Hypothalamus (tissue), 51 donors: ENCODE data around the gene MTRF1L.
"Not testable (repeated sequence)": the region's sequence is repeated elsewhere in the genome, so short reads cannot be mapped to it uniquely, and the experiment has no call there.

ENCODE experiments used
- DNase-seq, 51 donors: peaks; one replicate each; lab custom pipeline; 2025; lab: John Stamatoyannopoulos, UW

The MTRF1L gene

GRCh38 chr6:152975204-152975915 lies 27.1 kb downstream of the MTRF1L start:
- no peak for DNase-seq

DNA sequence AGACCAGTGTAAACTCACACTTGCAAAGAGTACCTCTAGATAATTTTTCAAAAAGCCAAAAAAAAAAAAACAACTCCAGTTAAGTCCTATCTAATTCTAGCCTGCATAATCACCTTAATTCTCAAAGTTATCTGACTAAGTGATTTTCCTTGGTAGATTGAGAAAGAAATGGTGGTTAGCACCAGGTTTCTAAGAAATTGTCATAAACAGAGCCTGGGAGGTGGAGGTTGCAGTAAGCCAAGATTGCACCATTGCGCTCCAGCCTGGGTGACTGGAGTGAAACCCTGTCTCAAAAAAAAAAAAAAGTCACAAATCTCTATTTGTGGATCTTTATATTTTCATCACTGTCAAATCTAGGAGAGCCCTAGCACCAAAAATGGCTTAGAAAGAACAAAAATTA lies 28.6 kb downstream of the MTRF1L start:
- DNase-seq: no peak

- DNase-seq: no peak
Observed at GRCh38 chr6:152969688-152970418, 32.7 kb downstream of the MTRF1L start.

GRCh38 chr6:152966168-152966894 lies 36.2 kb downstream of the MTRF1L start:
- not testable (repeated sequence) for DNase-seq

- DNase-seq: no peak
Observed at GRCh38 chr6:152959333-152959732, 43.2 kb downstream of the MTRF1L start.

GRCh38 chr6:152957796-152958195 lies 44.7 kb downstream of the MTRF1L start:
- no peak for DNase-seq

- no peak for DNase-seq
Observed at GRCh38 chr6:152954443-152954842, 48.1 kb downstream of the MTRF1L start.

DNA sequence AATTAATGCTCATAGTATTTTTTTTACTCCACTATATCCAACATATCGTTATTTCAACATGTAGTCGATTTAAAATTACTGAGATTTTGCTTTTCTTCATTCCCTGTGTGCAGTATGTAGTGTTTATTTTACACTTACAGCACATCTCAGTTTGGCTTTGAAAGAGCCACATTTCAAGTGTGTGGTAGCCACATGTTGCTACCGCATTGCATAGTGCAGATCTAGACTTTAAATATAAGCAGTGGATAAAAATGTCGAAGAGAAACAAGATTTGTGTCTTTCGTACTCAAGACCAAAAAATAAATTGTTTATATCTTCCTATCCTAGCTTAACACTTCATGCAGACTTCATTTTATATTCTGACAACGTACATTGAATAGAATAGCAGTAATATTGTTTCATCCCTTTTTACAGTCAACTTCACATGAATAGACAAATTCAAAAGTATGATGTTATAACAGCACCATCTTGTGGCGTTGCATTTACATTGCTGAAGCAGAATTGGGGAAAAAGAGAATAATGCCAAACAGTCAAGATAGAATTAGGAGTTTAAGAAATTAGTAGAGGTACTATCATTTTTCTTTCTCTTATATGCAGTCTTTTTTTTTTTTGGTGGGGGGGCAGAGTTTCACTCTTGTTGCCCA lies 49.5 kb downstream of the MTRF1L start:
- DNase-seq: peak in 1 of 51 donors; percentile 15

- no peak for DNase-seq
Observed at GRCh38 chr6:152952045-152952444, 50.5 kb downstream of the MTRF1L start.

DNA sequence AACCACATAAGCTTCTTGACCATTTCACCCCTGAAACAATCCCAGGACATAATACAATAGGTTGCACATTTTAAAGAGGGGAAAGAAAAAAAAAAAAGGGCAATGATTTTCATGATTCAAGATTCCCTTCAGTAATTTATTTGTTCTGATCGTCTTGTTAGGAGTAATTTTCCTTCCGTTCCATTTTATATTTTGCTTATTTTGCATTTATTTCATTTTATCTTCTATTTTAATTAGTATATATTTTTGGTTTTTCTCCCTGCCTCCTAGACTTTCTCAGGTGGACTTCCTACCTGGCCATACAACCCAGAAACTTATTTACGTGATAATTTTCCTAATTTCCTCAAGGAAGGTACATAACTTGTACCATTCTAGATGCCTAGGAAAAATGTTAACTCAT lies 52.3 kb downstream of the MTRF1L start:
- no peak for DNase-seq

GRCh38 chr6:152948150-152948768 lies 54.2 kb downstream of the MTRF1L start:
- DNase-seq: peak in 3 of 51 donors; percentile 9 to 58 (median 15)

DNA sequence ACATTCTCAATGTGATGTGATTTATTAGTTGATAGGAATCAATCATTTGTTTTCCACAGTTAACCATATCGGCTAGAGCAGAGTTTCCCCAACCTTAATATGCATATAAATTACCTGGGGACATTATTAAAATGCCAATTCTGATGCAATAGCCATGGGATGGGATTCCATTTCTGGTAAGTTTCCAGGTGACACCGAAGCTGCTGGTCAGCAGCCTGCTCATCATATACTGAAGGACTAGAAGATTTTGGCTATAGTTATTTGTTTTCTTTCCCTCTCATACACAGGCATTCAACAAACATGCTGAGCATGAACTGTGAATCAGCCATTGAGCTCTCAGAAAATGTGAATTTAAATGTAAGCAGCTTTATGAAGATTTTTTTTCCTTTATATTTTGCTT lies 55.5 kb downstream of the MTRF1L start:
- no peak for DNase-seq

DNA sequence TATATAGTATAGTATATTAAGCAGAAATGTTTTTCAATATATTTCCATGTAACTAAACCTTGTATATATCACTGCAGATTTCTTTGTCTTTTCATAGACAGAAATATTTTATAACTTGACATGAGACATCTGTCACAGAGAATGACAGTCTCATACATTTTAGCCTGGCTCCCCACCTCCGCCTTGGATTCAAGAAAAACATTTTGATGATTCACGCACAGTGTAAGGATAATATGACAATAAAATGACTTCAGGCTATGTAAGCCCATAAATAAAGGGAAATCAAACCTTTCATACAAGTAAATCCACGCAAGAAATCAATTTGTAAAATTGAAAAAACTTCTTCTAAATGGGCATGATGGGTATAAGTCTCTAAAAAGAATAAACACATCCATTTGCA lies 56.0 kb downstream of the MTRF1L start:
- no peak for DNase-seq

GRCh38 chr6:152943260-152943897 lies 59.1 kb downstream of the MTRF1L start:
- DNase-seq: no peak

DNA sequence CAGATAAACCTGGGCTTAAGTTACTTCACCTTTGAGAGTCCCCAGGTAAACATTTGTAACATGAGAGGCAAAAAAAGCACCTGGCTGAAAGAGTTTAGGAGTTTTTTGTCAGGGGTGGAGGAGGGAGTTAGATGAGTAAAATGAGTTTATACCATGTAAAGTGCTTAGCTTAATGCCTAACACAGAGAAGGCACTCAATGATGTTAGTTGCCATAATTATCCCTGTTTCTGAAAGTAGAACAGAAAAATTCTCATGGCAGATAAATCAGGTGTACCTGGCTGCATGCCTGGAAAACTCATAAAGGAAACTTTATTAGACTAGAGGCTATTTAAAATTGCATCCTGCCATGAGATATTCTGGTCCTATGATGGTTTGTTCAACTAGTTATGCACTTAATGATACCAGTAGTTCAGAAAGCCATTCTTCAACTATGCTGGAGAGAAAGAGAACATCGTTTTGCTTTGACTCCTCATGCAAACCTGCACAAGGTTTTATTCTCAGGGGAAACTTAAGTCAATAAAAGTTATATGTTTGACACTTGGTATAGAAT lies 60.1 kb downstream of the MTRF1L start:
- no peak for DNase-seq

DNA sequence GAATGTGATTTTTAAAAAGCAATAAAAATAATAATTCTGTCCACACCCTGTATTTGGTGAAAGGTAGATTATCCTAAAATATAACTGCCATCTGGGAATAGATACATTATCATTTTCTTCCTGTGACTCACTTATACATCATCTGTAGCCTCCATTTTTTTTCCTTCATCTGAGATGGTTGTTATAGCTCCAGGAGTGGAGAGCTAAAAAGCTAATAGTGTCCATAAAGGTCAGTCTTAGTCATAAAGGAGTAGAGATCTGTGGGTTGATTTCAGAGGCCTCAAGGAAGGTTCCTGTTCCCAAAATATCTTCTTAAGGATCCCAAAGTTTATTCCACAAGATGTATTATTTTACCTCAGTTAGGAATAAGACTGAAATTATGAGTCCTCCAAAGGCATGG lies 60.8 kb downstream of the MTRF1L start:
- DNase-seq: no peak
